ENCODE measurements around the gene CWC15.
"Not testable (repeated sequence)": the region's sequence is repeated elsewhere in the genome, so short reads cannot be mapped to it uniquely, and the experiment has no call there.

CWC15 gene

DNA sequence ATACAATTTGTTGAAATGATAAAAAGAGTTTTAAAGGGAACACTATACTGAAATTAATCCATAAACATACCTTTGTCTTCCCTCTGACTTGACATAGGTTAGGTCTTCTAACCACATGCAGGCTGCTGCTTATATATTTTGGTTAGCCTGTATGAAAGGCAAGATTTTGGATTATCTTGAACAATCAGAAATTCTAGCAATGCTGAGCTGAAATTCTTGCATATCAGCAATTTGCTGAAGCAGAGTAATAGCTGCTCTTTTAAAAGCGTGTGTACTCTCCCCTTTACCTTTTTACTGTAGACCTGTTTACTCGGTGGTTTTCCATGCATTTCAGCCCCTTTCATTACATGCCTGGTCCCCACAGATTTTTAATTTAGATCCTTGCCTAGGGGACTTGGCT, 34.0 kb downstream of the CWC15 start:
- TF ChIP-seq, protein P1, sequence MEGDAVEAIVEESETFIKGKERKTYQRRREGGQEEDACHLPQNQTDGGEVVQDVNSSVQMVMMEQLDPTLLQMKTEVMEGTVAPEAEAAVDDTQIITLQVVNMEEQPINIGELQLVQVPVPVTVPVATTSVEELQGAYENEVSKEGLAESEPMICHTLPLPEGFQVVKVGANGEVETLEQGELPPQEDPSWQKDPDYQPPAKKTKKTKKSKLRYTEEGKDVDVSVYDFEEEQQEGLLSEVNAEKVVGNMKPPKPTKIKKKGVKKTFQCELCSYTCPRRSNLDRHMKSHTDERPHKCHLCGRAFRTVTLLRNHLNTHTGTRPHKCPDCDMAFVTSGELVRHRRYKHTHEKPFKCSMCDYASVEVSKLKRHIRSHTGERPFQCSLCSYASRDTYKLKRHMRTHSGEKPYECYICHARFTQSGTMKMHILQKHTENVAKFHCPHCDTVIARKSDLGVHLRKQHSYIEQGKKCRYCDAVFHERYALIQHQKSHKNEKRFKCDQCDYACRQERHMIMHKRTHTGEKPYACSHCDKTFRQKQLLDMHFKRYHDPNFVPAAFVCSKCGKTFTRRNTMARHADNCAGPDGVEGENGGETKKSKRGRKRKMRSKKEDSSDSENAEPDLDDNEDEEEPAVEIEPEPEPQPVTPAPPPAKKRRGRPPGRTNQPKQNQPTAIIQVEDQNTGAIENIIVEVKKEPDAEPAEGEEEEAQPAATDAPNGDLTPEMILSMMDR (IDR thresholded peaks at IDR 0.05; ENCODE audit: control insufficient read depth, insufficient read depth, low read depth, low read length, missing control alignments) = no peak

GRCh38 chr11:94938095-94939055, 35.0 kb downstream of the CWC15 start:
- peak; percentile 66 for DNase-seq (ENCODE audit: low read depth)
- TF ChIP-seq, protein P1 (IDR thresholded peaks at IDR 0.05; ENCODE audit: control insufficient read depth, insufficient read depth, low read depth, low read length, missing control alignments) = no peak
- H3K4me3 ChIP-seq (ENCODE audit: control insufficient read depth, low read depth, low read length) = no peak overlapping the region

More for the DNA sequence above, 34.0 kb downstream of the CWC15 start:
- DNase-seq (ENCODE audit: low read depth) = no peak
- H3K4me3 ChIP-seq (ENCODE audit: control insufficient read depth, low read depth, low read length) = no peak overlapping the region

GRCh38 chr11:94934846-94935245, 38.5 kb downstream of the CWC15 start:
- TF ChIP-seq, protein P1 (IDR thresholded peaks at IDR 0.05; ENCODE audit: control insufficient read depth, insufficient read depth, low read depth, low read length, missing control alignments) = no peak
- no peak overlapping the region for H3K4me3 ChIP-seq (ENCODE audit: control insufficient read depth, low read depth, low read length)
- DNase-seq (ENCODE audit: low read depth) = no peak

DNA sequence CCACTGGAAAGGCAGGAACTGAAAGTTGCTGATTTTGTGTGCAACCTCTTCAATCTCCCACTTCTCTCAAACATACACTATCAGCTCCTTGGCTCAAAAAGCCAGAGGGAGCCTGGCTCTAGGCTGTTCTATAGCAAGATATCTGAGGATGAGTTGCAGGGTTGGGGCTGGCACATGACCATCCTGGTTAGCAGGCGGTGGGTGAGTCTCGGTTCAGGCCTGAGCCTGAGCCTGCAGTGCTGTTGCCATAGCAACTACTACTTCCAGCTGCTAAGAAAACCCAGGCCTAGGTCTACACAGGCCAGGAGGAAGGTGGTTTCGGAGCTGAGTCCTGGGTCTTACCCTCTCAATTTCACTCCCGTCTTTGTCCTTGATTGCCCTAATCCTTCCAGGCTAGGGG, 39.0 kb downstream of the CWC15 start:
- TF ChIP-seq, protein P1 (IDR thresholded peaks at IDR 0.05; ENCODE audit: control insufficient read depth, insufficient read depth, low read depth, low read length, missing control alignments) = no peak
- H3K4me3 ChIP-seq (ENCODE audit: control insufficient read depth, low read depth, low read length) = no peak overlapping the region
- DNase-seq (ENCODE audit: low read depth) = no peak

- TF ChIP-seq, protein P1 (IDR thresholded peaks at IDR 0.05; ENCODE audit: control insufficient read depth, insufficient read depth, low read depth, low read length, missing control alignments) = no peak
- peak; percentile 95 for DNase-seq (ENCODE audit: low read depth)
- H3K4me3 ChIP-seq (ENCODE audit: control insufficient read depth, low read depth, low read length) = no peak overlapping the region
Observed at GRCh38 chr11:94933223-94934130, 39.9 kb downstream of the CWC15 start.

DNA sequence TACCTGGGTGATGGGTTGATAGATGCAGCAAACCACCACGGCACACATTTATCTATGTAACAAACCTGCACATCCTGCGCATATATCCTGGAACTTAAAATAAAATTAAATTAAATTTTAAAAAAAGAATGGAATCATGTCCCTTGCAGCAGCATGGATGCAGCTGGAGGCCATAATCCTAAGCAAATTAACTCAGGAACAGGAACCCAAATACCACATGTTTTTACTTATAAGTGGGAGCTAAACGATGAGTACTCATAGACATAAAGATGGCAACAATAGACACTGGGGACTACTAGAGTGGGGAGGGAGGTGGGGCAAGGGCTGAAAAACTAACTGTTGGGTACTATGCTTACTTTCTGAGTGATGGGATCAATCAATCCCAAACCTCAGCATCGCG, 40.9 kb downstream of the CWC15 start:
- TF ChIP-seq, protein P1 (IDR thresholded peaks at IDR 0.05; ENCODE audit: control insufficient read depth, insufficient read depth, low read depth, low read length, missing control alignments) = no peak
- no peak for DNase-seq (ENCODE audit: low read depth)
- H3K4me3 ChIP-seq (ENCODE audit: control insufficient read depth, low read depth, low read length) = no peak overlapping the region

DNA sequence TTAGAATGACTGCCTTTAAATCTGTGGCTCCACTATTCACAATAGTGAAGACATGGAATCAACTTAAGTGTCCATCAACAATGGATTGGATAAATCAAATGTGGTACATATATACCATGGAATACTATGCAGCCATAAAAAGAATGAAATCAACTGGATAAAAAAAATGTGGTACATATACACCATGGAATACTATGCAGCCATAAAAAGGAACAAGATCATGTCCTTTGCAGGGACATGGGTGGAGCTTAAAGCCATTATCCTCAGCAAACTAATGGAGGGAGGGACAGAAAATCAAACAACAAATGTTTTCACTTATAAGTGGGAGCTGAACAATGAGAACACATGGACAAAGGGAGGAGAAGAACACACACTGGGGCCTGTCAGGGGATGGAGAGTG, 41.3 kb downstream of the CWC15 start:
- H3K4me3 ChIP-seq (ENCODE audit: control insufficient read depth, low read depth, low read length); DNase-seq (ENCODE audit: low read depth): not testable (repeated sequence)
